ENCODE results near the gene CORO7.

CORO7 gene

GRCh38 chr16:4316108-4316863, 100.1 kb downstream of the CORO7 start:
- DNase-seq (ENCODE audit: low read depth in 2 of 2) = peak; percentile 21 to 31
- TF ChIP-seq CTCF (IDR thresholded peaks at IDR 0.05; ENCODE audit: low read depth, low read length) = no peak
- peak overlapping the region; percentile 80 to 83 for H3K4me3 ChIP-seq (replicated peaks in 1 of 2; ENCODE audit: low read depth in 2 of 2, low read length in 2 of 2)

GRCh38 chr16:4315186-4316107, 100.9 kb downstream of the CORO7 start, which contains the start of gene GLIS2:
GLIS2 (plus strand) TSS chr16:4316067; CDS start chr16:4332281, 16,214 bp downstream.
- no peak for TF ChIP-seq CTCF (IDR thresholded peaks at IDR 0.05; ENCODE audit: low read depth, low read length)
- peak; percentile 66 to 92 for DNase-seq (ENCODE audit: low read depth in 2 of 2)
- peak within 1 kb of the TSS; percentile 80 to 83 for H3K4me3 ChIP-seq (replicated peaks in 1 of 2; ENCODE audit: low read depth in 2 of 2, low read length in 2 of 2)

DNA sequence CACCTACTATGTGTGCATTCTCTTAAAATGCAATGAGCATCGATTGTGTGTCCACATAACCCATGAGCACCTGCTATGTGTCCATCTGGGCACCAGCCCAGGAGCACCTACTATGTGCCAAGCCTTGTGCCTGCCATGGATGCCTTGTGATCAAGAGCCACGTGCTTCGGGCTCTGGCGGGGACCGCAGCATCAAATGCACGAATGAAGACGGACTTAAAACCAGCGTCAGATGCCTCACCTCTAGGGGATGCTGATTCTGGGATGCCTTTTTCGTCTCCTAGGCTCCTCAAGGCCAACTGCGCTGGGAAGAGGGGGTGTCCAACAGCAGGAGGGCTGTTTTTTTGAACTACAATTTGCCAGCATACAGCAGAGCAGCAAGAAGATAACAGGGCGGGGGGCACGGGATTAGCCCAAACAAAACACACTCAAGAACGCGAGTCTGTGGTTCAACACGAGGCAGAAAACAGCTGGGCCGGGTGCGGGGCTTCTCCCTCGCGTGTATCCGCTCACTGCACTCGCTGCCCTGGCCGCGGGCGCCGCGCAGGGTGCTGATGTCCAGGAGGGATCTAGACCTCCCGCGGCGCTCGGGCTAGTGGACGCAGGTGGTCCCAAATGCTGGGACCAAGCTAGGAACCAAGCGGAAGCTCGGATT, 101.7 kb downstream of the CORO7 start:
- no peak for TF ChIP-seq CTCF (IDR thresholded peaks at IDR 0.05; ENCODE audit: low read depth, low read length)
- H3K4me3 ChIP-seq (replicated peaks in 1 of 2; ENCODE audit: low read depth in 2 of 2, low read length in 2 of 2) = peak overlapping the region; percentile 51 to 80
- peak; percentile 56 to 57 for DNase-seq (ENCODE audit: low read depth in 2 of 2)

DNA sequence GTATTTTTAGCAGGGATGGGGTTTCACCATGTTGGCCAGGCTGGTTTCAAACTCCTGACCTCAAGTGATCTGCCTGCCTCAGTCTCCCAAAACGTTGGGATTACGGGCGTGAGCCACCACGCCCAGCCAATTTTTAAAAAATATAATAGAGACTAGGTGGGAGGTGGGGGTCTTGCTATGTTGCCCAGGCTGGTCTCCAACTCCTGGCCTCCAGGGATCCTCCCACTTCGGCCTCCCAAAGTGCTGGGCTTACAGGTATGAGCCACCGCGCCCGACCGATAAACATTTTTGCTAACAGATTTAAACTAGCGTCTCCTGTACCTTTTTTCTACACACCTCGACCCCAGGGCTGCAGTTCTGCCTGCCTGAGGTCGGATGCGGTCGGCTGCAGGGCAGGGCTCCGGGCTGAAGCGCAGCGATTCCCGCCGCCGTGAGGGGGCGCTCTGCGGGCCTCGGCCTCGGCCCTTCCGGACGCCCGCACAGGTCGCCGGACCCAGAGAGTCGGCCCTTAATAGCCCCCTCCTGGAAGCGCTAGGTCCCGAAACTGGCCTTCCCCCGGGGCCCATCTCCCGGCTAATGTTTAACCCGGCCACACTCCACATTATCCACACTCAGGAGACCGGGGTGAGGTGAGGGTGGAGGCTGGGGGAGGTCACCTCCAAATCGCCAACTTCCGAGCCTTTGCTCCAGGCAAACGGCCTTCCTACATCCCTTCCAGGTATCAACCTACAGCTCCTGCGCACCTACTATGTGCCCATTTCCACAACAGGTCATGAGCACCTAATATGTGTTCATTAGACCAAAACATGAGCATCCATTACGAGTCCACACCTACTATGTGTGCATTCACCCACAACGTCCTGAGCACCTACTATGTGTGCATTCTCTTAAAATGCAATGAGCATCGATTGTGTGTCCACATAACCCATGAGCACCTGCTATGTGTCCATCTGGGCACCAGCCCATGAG, 102.5 kb downstream of the CORO7 start:
- TF ChIP-seq CTCF (IDR thresholded peaks at IDR 0.05; ENCODE audit: low read depth, low read length) = peak; percentile 52
- DNase-seq (ENCODE audit: low read depth in 2 of 2) = peak; percentile 37 to 57
- H3K4me3 ChIP-seq (replicated peaks in 1 of 2; ENCODE audit: low read depth in 2 of 2, low read length in 2 of 2) = no peak overlapping the region

DNA sequence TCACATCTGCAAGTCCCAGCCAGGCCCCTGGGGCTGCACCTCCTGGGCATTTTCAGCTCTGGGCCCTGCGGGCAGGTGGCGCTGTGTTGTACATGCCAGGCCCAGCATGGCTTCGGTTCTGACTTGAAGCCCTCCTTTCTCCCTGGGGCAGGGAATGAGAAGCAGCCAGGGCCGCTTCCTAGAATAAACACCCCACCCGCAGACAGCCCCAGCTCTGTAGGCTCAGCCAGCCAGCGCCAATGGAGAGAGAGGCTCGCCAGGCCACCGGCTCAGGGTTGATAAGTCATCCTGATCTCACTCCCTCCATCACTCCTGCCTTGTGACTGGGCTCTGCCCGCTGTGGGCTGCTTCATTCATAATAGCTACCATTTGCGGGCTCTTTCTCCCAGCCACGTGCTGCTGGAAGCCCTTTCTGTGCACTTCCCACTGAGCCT, 106.5 kb downstream of the CORO7 start:
- TF ChIP-seq CTCF (IDR thresholded peaks at IDR 0.05; ENCODE audit: low read depth, low read length) = peak; percentile 50
- no peak overlapping the region for H3K4me3 ChIP-seq (replicated peaks in 1 of 2; ENCODE audit: low read depth in 2 of 2, low read length in 2 of 2)
- peak in 1 of 2 donors; percentile 62 for DNase-seq (ENCODE audit: low read depth in 2 of 2)

All from cardiac fibroblast (primary cell).